HEK293T (cell line): ENCODE data around the gene CCNQ.

Source experiments
- CTBP1 ChIP-seq: fragments of 450-650 bp; IDR thresholded peaks from 2 replicates; pipeline ENCODE4 v1.6.1; 2016; ENCODE audit warnings: borderline replicate concordance
- FOXM1 ChIP-seq: fragments of 450-650 bp; IDR thresholded peaks from 2 replicates; pipeline ENCODE4 v1.6.1; 2017; ENCODE audit warnings: mild to moderate bottlenecking, borderline replicate concordance
- L3MBTL2 ChIP-seq: fragments of 450-650 bp; conservative IDR thresholded peaks from 2 replicates; pipeline ENCODE4 v1.6.1; 2016; ENCODE audit warnings: mild to moderate bottlenecking
- SP1 ChIP-seq: fragments of 450-650 bp; IDR thresholded peaks from 2 replicates; pipeline ENCODE4 v1.6.1; 2017
- SUZ12 ChIP-seq: fragments of 450-650 bp; IDR thresholded peaks from 2 replicates; pipeline ENCODE4 v1.6.1; 2016; ENCODE audit warnings: mild to moderate bottlenecking

DNA sequence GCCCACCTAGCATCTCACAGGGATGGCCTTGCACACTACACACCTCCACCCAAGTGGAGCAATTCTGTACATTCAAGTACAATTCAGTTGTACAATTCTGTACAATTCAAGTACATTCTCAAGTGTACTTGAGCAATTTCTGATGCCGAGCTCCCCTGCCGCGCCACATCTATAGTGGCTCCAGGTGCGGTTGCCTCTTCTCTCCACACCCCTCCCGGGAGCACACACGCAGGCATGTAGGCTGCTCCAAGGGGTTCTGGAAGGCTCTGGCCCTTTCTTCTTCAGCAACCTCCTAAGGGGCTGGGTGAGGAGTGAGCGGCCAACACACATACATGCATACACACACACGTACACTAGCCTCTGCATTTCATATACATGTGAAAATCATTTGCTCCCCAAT is 29.2 kb upstream of the CCNQ start:
- TF ChIP-seq SP1 (no peak), L3MBTL2 (no peak), CTBP1 (no peak), SUZ12 (no peak), FOXM1 (no peak)
